ENCODE results near the gene ATP1A4.

DNA sequence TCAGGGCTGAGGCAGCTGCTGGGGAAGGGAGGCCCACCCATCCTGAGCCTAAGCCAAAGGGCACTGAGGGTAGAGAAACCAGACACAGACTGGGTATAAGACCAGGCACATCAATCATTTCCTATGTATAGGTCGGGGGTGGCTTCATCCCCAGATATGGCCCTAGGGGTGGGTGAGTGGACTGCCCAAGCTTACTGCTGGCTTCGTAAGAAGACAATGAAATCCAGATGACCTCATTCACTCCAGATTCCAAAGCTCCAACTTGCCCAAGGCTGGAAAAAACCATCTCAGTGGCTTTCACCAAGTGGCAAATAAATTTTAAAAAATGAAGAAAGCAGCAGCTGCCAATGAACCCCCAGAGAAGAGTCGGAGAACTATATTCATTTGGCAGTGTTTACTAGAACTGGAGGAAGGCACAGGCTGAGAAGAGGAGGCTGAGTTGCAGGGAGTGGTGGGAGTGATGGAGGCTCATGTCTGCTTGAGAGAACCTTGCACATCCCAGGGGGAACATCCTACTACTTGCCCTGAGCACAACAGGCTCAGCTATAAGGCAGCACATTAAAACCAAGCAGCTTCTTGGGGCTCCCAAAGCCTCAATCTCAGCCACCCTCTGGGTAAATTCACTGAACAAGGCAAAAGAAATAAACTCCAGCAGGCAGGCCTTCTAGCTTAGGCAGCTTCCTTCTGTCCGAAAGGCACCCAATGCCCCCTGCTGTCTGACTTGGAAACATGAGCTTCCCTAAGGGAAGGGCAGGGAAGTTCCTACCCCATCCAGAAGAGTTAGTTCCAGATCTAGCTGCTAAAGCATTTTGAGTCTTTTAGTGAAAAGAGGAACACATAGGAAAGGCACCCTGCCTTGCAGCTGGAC, 67.9 kb downstream of the ATP1A4 start:
- TF ChIP-seq TAF1 (IDR thresholded peaks at IDR 0.05; ENCODE audit: borderline replicate concordance, insufficient read depth, low read length) = no peak
- TF ChIP-seq, protein P1, sequence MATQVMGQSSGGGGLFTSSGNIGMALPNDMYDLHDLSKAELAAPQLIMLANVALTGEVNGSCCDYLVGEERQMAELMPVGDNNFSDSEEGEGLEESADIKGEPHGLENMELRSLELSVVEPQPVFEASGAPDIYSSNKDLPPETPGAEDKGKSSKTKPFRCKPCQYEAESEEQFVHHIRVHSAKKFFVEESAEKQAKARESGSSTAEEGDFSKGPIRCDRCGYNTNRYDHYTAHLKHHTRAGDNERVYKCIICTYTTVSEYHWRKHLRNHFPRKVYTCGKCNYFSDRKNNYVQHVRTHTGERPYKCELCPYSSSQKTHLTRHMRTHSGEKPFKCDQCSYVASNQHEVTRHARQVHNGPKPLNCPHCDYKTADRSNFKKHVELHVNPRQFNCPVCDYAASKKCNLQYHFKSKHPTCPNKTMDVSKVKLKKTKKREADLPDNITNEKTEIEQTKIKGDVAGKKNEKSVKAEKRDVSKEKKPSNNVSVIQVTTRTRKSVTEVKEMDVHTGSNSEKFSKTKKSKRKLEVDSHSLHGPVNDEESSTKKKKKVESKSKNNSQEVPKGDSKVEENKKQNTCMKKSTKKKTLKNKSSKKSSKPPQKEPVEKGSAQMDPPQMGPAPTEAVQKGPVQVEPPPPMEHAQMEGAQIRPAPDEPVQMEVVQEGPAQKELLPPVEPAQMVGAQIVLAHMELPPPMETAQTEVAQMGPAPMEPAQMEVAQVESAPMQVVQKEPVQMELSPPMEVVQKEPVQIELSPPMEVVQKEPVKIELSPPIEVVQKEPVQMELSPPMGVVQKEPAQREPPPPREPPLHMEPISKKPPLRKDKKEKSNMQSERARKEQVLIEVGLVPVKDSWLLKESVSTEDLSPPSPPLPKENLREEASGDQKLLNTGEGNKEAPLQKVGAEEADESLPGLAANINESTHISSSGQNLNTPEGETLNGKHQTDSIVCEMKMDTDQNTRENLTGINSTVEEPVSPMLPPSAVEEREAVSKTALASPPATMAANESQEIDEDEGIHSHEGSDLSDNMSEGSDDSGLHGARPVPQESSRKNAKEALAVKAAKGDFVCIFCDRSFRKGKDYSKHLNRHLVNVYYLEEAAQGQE (IDR thresholded peaks at IDR 0.05; ENCODE audit: insufficient read depth in 1 of 2, low read depth in 2 of 2, low read length in 2 of 2) = no peak
